ENCODE results near the gene SF3A1. TPM values are rescaled to one million over a fixed set of nuclear protein-coding genes. Genes with fewer than 3 reads are reported as not detected.

SF3A1 gene
- total and polyA plus RNA-seq, 2 experiments from 2014 or later: 45.8 to 84.6 TPM

- peak; percentile 93 for DNase-seq (ENCODE audit: low spot score)
- Histone ChIP-seq H3K4me3 (peak within 1 kb of the TSS; percentile 76), H2AFZ (peak within 1 kb of the TSS; percentile 94), H3K27ac (peak within 1 kb of the TSS; percentile 71), H3K4me1 (ENCODE audit: insufficient read depth) (peaks cover 8% of the 10 kb centered on the region), H3K36me3 (replicated peaks; ENCODE audit: insufficient read depth, low read depth) (no peaks in the 10 kb centered on the region), H3K79me2 (peaks cover 3% of the 10 kb centered on the region), H3K4me2 (peak within 1 kb of the TSS; percentile 94), H3K9me2 (replicated peaks; ENCODE audit: insufficient read depth) (no peaks in the 10 kb centered on the region), H3K9me3 (ENCODE audit: low read depth) (no peaks in the 10 kb centered on the region), H3K27me3 (no peaks in the 10 kb centered on the region), H4K20me1 (ENCODE audit: insufficient read depth, poor library complexity, severe bottlenecking) (no peaks in the 10 kb centered on the region)
- WGBS (ENCODE audit: low lambda C conversion rate, missing lambda C conversion rate): 6% methylated on average over 39 of the region's 95 CpGs
- TF ChIP-seq EZH2 (IDR thresholded peaks at IDR 0.05; ENCODE audit: borderline replicate concordance): no peak
- TF ChIP-seq, protein P1, sequence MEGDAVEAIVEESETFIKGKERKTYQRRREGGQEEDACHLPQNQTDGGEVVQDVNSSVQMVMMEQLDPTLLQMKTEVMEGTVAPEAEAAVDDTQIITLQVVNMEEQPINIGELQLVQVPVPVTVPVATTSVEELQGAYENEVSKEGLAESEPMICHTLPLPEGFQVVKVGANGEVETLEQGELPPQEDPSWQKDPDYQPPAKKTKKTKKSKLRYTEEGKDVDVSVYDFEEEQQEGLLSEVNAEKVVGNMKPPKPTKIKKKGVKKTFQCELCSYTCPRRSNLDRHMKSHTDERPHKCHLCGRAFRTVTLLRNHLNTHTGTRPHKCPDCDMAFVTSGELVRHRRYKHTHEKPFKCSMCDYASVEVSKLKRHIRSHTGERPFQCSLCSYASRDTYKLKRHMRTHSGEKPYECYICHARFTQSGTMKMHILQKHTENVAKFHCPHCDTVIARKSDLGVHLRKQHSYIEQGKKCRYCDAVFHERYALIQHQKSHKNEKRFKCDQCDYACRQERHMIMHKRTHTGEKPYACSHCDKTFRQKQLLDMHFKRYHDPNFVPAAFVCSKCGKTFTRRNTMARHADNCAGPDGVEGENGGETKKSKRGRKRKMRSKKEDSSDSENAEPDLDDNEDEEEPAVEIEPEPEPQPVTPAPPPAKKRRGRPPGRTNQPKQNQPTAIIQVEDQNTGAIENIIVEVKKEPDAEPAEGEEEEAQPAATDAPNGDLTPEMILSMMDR (IDR thresholded peaks at IDR 0.05; ENCODE audit: poor library complexity): peak; percentile 91
These were observed 30.5 kb upstream of the SF3A1 start, which contains the start of gene RNF215 for GRCh38 chr22:30386960-30387827. Gene RNF215 (minus strand): TSS chr22:30387411. CDS start chr22:30387313, 98 bp downstream.

DNA sequence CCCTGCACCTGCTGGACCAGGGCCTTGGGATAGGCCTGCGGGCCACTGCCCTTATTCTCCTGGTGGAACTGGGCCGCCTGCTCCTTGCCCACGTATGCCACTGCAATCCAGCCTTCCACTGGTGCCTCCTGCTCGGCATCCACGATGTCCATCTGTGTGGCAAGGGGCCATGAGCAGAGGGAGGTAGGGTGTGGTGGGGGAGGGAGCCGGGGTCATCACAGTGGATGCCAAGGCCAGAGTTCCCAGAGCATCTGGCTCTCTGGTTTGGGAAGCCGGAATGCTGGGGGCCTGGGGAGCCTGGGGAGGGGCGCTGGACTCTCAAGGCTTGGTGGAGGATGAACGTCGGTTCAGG lies 29.9 kb upstream of the SF3A1 start:
- H2AFZ ChIP-seq: peak overlapping the region; percentile 51
- WGBS (ENCODE audit: low lambda C conversion rate, missing lambda C conversion rate): 41% methylated on average over 7 of the region's 10 CpGs
- TF ChIP-seq, protein P1 (IDR thresholded peaks at IDR 0.05; ENCODE audit: poor library complexity): no peak
- TF ChIP-seq EZH2 (IDR thresholded peaks at IDR 0.05; ENCODE audit: borderline replicate concordance) (no peak), EZH2phosphoT487 (IDR thresholded peaks at IDR 0.05; ENCODE audit: low read depth, severe bottlenecking, unreplicated experiment) (no peak)

GRCh38 chr22:30385942-30386341 lies 29.2 kb upstream of the SF3A1 start:
- Histone ChIP-seq H3K4me3 (no peak overlapping the region), H2AFZ (no peak overlapping the region), H3K79me2 (peaks cover 3% of the 10 kb centered on the region), H3K9me3 (ENCODE audit: low read depth) (no peaks in the 10 kb centered on the region), H4K20me1 (ENCODE audit: insufficient read depth, poor library complexity, severe bottlenecking) (no peaks in the 10 kb centered on the region), H3K4me2 (peak overlapping the region; percentile 94), H3K27ac (no peak overlapping the region), H3K36me3 (replicated peaks; ENCODE audit: insufficient read depth, low read depth) (no peaks in the 10 kb centered on the region), H3K9me2 (replicated peaks; ENCODE audit: insufficient read depth) (no peaks in the 10 kb centered on the region), H3K27me3 (no peaks in the 10 kb centered on the region), H3K4me1 (ENCODE audit: insufficient read depth) (peaks cover 8% of the 10 kb centered on the region)
- DNase-seq (ENCODE audit: low spot score): no peak
- WGBS (ENCODE audit: low lambda C conversion rate, missing lambda C conversion rate): 93% methylated on average over 10 of the region's 10 CpGs
- TF ChIP-seq EZH2 (IDR thresholded peaks at IDR 0.05; ENCODE audit: borderline replicate concordance): no peak
- TF ChIP-seq EZH2phosphoT487 (IDR thresholded peaks at IDR 0.05; ENCODE audit: low read depth, severe bottlenecking, unreplicated experiment): no peak
- TF ChIP-seq, protein P1 (IDR thresholded peaks at IDR 0.05; ENCODE audit: poor library complexity): no peak

More for the DNA sequence above, 29.9 kb upstream of the SF3A1 start:
- peaks cover 8% of the 10 kb centered on the region for H3K4me1 ChIP-seq (ENCODE audit: insufficient read depth)
- peak overlapping the region; percentile 94 for H3K4me2 ChIP-seq
- peaks cover 3% of the 10 kb centered on the region for H3K79me2 ChIP-seq
- H3K4me3 ChIP-seq: peak overlapping the region; percentile 76
- H4K20me1 ChIP-seq (ENCODE audit: insufficient read depth, poor library complexity, severe bottlenecking): no peaks in the 10 kb centered on the region
- no peaks in the 10 kb centered on the region for H3K9me2 ChIP-seq (replicated peaks; ENCODE audit: insufficient read depth)
- no peak overlapping the region for H3K27ac ChIP-seq
- no peaks in the 10 kb centered on the region for H3K27me3 ChIP-seq
- H3K36me3 ChIP-seq (replicated peaks; ENCODE audit: insufficient read depth, low read depth): no peaks in the 10 kb centered on the region
- no peak for DNase-seq (ENCODE audit: low spot score)
- no peaks in the 10 kb centered on the region for H3K9me3 ChIP-seq (ENCODE audit: low read depth)

All from hepatocyte (in vitro differentiated cells).